Trophoblast cell (in vitro differentiated cells and primary cell): Measurements from ENCODE around the gene SMOC2.

Experiments
- DNase-seq, 2 donors: peaks; one replicate each; pipeline ENCODE4 v3.0.0-alpha.2; 2016
- H2AFZ ChIP-seq: 2 replicates; pipeline ENCODE4 v1.6.1; 2013; ENCODE audit warnings: low read length, moderate library complexity, mild to moderate bottlenecking; ENCODE audit not compliant: insufficient read depth, poor library complexity
- H2AK5ac ChIP-seq: 2 replicates; pipeline ENCODE4 v1.6.1; 2013; ENCODE audit warnings: mild to moderate bottlenecking, low read length
- H2BK120ac ChIP-seq: 2 replicates; pipeline ENCODE4 v1.6.1; 2013; ENCODE audit warnings: low read length, mild to moderate bottlenecking, moderate library complexity; ENCODE audit not compliant: insufficient read depth, poor library complexity
- H2BK12ac ChIP-seq: 2 replicates; pipeline ENCODE4 v1.6.1; 2013; ENCODE audit warnings: mild to moderate bottlenecking, low read length, moderate library complexity
- H2BK5ac ChIP-seq: 2 replicates; pipeline ENCODE4 v1.6.1; 2013; ENCODE audit warnings: low read length, low read depth, moderate library complexity, mild to moderate bottlenecking; ENCODE audit not compliant: poor library complexity
- H3K14ac ChIP-seq: 2 replicates; pipeline ENCODE4 v1.6.1; 2013; ENCODE audit warnings: mild to moderate bottlenecking, low read length
- H3K18ac ChIP-seq: 2 replicates; pipeline ENCODE4 v1.6.1; 2013; ENCODE audit warnings: mild to moderate bottlenecking, low read length
- H3K23ac ChIP-seq: 2 replicates; pipeline ENCODE4 v1.6.1; 2013; ENCODE audit warnings: low read length
- H3K27ac ChIP-seq: 2 replicates; pipeline ENCODE4 v1.5.1; 2013; ENCODE audit warnings: low read depth, mild to moderate bottlenecking, inconsistent platforms, low read length, moderate library complexity
- H3K27me3 ChIP-seq: 2 replicates; pipeline ENCODE4 v1.6.1; 2013; ENCODE audit warnings: inconsistent platforms, mild to moderate bottlenecking, low read length, moderate library complexity; ENCODE audit not compliant: insufficient read depth
- H3K36me3 ChIP-seq, 2 experiments: 1 replicate in 1 of 2; 2 replicates in 1 of 2; pipeline ENCODE4 v1.6.1; 2013; ENCODE audit warnings: low read length in 2 of 2, mild to moderate bottlenecking in 2 of 2, moderate library complexity in 1 of 2; ENCODE audit not compliant: insufficient read depth in 2 of 2, control insufficient read depth in 1 of 2
- H3K4ac ChIP-seq: 2 replicates; pipeline ENCODE4 v1.6.1; 2013; ENCODE audit warnings: low read depth, mild to moderate bottlenecking, low read length, moderate library complexity
- H3K4me1 ChIP-seq, 2 experiments: 1 replicate in 1 of 2; 2 replicates in 1 of 2; pipeline ENCODE4 v1.6.1; 2013; ENCODE audit warnings: low read length in 2 of 2, mild to moderate bottlenecking in 2 of 2, moderate library complexity in 1 of 2; ENCODE audit not compliant: insufficient read depth in 2 of 2, control insufficient read depth in 1 of 2
- H3K4me2 ChIP-seq: 2 replicates; pipeline ENCODE4 v1.6.1; 2013; ENCODE audit warnings: inconsistent platforms, mild to moderate bottlenecking, low read length, moderate library complexity
- H3K4me3 ChIP-seq: 2 replicates; pipeline ENCODE4 v1.5.1; 2013; ENCODE audit warnings: mild to moderate bottlenecking, low read depth, low read length, inconsistent platforms
- H3K79me1 ChIP-seq: one replicate; pipeline ENCODE4 v1.6.1; 2013; ENCODE audit warnings: low read length
- H3K79me2 ChIP-seq: 2 replicates; pipeline ENCODE4 v1.6.1; 2013; ENCODE audit warnings: low read length, mild to moderate bottlenecking; ENCODE audit not compliant: control insufficient read depth, insufficient read depth, poor library complexity
- H3K9ac ChIP-seq: 2 replicates; pipeline ENCODE4 v1.6.1; 2013; ENCODE audit warnings: mild to moderate bottlenecking, low read length
- H3K9me3 ChIP-seq: 2 replicates; pipeline ENCODE4 v1.6.1; 2013; ENCODE audit warnings: low read depth, mild to moderate bottlenecking, control low read depth, inconsistent platforms, low read length; ENCODE audit not compliant: insufficient read depth
- H4K12ac ChIP-seq: 2 replicates; pipeline ENCODE4 v1.6.1; 2013; ENCODE audit warnings: low read depth, mild to moderate bottlenecking, low read length, moderate library complexity
- H4K8ac ChIP-seq: 2 replicates; pipeline ENCODE4 v1.6.1; 2013; ENCODE audit warnings: low read depth, mild to moderate bottlenecking, low read length, moderate library complexity
- H4K91ac ChIP-seq: one replicate; pipeline ENCODE4 v1.6.1; 2013; ENCODE audit warnings: low read depth, mild to moderate bottlenecking, low read length, moderate library complexity
- WGBS: extraction: QIAGEN DNeasy Blood & Tissue Kit; methylation state at CpG from one replicate; pipeline ENCODE4 v1.1.7; 2013; ENCODE audit warnings: missing lambda C conversion rate; ENCODE audit not compliant: insufficient read length, insufficient coverage; ENCODE audit errors: extremely low coverage; 5-methylcytosine and 5-hydroxymethylcytosine counted together

Gene SMOC2

GRCh38 chr6:168603234-168603633 is 162.2 kb downstream of the SMOC2 start:
- H2BK5ac ChIP-seq, result no peak overlapping the region

DNA sequence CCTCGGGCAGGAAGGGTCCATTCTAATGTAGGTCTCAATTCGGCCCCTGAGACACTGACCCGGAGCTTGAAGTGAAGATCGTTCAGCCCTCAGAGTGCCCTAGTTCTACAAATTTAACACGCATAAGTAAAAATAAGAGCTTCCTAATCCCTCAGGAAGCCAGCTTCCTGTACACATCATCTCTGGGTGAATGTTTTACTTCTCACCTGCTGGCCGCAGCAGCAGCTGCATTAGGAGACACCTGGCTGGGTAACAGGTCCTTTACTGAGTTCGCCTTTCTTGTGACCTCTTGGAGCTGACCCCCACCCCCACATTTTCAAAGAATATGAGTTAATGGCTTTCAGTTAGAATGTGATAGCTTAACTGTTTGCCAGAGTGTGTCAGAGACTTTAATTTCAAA is 165.0 kb downstream of the SMOC2 start:
- H3K9ac ChIP-seq, result no peak overlapping the region
- H4K12ac ChIP-seq, result no peak overlapping the region
- no peak overlapping the region for H3K4ac ChIP-seq
- H3K4me3 ChIP-seq, result no peak overlapping the region
- H3K18ac ChIP-seq, result no peak overlapping the region
- no peaks in the 10 kb centered on the region for H3K79me1 ChIP-seq
- no peak overlapping the region for H2BK120ac ChIP-seq
- H3K27me3 ChIP-seq, result no peaks in the 10 kb centered on the region
- no peak overlapping the region for H3K23ac ChIP-seq
- WGBS, result no CpG with 5 or more reads among the region's 7 CpGs
- no peak overlapping the region for H3K27ac ChIP-seq
- H4K91ac ChIP-seq, result no peak overlapping the region
- no peak overlapping the region for H2AK5ac ChIP-seq
- H3K4me2 ChIP-seq, result no peak overlapping the region
- H2BK12ac ChIP-seq, result no peak overlapping the region
- no peak overlapping the region for H2AFZ ChIP-seq
- no peak overlapping the region for H4K8ac ChIP-seq
- peaks cover 5% of the 10 kb centered on the region for H3K9me3 ChIP-seq
- H3K14ac ChIP-seq, result no peak overlapping the region
- no peaks in the 10 kb centered on the region for H3K36me3 ChIP-seq
- H2BK5ac ChIP-seq, result no peak overlapping the region
- DNase-seq, result no peak
- no peaks in the 10 kb centered on the region for H3K79me2 ChIP-seq
- H3K4me1 ChIP-seq, result peaks cover 0 to 2% of the 10 kb centered on the region in 2 experiments

More at GRCh38 chr6:168603234-168603633, 162.2 kb downstream of the SMOC2 start:
- H3K9me3 ChIP-seq, result peaks cover 9% of the 10 kb centered on the region
- H3K27ac ChIP-seq, result no peak overlapping the region
- H2AK5ac ChIP-seq, result no peak overlapping the region
- no peak overlapping the region for H3K18ac ChIP-seq
- H2AFZ ChIP-seq, result no peak overlapping the region
- no peak overlapping the region for H3K4ac ChIP-seq
- H3K79me2 ChIP-seq, result no peaks in the 10 kb centered on the region
- no peak overlapping the region for H3K4me3 ChIP-seq
- H3K36me3 ChIP-seq, result no peaks in the 10 kb centered on the region
- DNase-seq, result no peak
- H2BK12ac ChIP-seq, result no peak overlapping the region
- no peak overlapping the region for H4K12ac ChIP-seq
- WGBS, result no CpG with 5 or more reads among the region's 4 CpGs
- no peak overlapping the region for H3K4me2 ChIP-seq
- H3K23ac ChIP-seq, result no peak overlapping the region
- no peak overlapping the region for H4K8ac ChIP-seq
- H4K91ac ChIP-seq, result no peak overlapping the region
- H3K27me3 ChIP-seq, result no peaks in the 10 kb centered on the region
- H3K14ac ChIP-seq, result no peak overlapping the region
- no peaks in the 10 kb centered on the region for H3K4me1 ChIP-seq
- H3K79me1 ChIP-seq, result no peaks in the 10 kb centered on the region
- H2BK120ac ChIP-seq, result no peak overlapping the region
- no peak overlapping the region for H3K9ac ChIP-seq

DNA sequence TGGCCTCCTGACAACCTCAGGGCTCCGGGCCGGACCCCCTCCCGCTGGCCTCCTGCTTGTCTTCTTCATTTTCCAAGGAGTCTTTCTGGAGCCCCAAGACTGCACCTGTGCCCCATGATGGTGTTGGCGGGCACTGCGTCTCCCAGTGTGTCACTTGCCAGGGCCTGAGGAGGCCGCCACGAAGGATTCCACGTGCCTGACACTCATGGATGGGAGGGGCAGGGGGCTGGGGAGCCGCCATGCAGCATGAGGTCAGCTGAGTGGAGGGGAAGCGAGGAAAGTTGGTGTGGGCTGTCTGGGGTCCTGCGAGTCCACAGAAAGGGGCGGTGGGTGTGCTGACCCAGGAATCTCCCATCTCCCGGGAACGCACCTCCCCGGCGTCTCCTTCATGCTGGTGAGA is 165.7 kb downstream of the SMOC2 start:
- Histone ChIP-seq H3K4me2 (no peak overlapping the region), H3K27me3 (no peaks in the 10 kb centered on the region), H3K27ac (no peak overlapping the region), H3K9ac (no peak overlapping the region), H3K4me3 (no peak overlapping the region), H3K79me1 (no peaks in the 10 kb centered on the region), H3K79me2 (no peaks in the 10 kb centered on the region), H3K4ac (no peak overlapping the region), H2AFZ (no peak overlapping the region), H4K8ac (no peak overlapping the region), H4K91ac (no peak overlapping the region), H3K9me3 (peaks cover 5% of the 10 kb centered on the region), H4K12ac (no peak overlapping the region), H3K23ac (no peak overlapping the region), H2AK5ac (no peak overlapping the region), H2BK5ac (no peak overlapping the region), H2BK120ac (no peak overlapping the region), H2BK12ac (no peak overlapping the region), H3K4me1 (peaks cover 0 to 2% of the 10 kb centered on the region in 2 experiments), H3K36me3 (no peaks in the 10 kb centered on the region), H3K18ac (no peak overlapping the region), H3K14ac (no peak overlapping the region)
- no peak for DNase-seq
- WGBS, result no CpG with 5 or more reads among the region's 16 CpGs

DNA sequence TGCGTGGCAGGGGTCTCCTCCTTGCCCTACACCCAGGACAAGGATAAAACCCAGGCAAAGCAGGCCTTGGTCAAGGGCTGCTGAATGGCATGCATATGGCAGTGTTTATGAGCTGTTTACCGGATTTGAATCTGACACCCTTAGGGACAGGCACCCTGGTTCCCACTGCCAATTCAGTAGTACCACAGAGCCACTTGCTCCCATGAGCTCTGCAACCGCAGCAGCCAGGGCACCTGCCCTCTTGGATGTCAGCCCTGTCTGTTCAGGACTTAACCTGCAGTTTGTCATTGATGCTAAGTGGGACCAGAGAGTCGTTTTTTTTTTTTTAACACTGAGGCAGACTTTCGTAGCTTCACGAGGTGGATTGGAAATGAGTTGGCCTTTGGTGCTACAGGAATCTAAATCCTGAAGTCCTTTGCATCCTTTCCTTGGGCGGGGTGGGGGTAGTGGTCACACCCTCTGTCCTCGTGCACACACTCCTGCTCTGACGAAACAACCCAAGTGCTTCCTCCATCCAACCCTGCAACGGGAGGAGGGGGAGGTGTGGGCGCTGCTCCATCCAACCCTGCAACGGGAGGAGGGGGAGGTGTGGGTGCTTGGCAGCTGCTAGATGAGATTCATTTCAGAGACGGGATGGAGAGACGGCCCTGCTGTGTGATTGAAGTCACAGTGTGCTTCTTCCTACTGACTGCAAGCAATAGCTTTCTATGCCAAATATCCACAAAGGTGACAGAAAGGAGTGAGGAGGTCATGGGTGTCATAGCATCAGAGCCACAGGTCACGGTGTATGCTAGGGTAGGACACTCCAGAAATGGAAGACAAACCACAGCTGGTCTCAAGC is 166.5 kb downstream of the SMOC2 start:
- Histone ChIP-seq H3K18ac (no peak overlapping the region), H3K4me2 (no peak overlapping the region), H3K9ac (no peak overlapping the region), H2AFZ (no peak overlapping the region), H3K79me1 (no peaks in the 10 kb centered on the region), H3K4ac (no peak overlapping the region), H2AK5ac (no peak overlapping the region), H2BK120ac (no peak overlapping the region), H3K14ac (no peak overlapping the region), H3K27me3 (no peaks in the 10 kb centered on the region), H3K79me2 (no peaks in the 10 kb centered on the region), H3K9me3 (peaks cover 4% of the 10 kb centered on the region), H4K12ac (no peak overlapping the region), H4K91ac (no peak overlapping the region), H2BK5ac (no peak overlapping the region), H3K4me1 (peaks cover 0 to 2% of the 10 kb centered on the region in 2 experiments), H3K27ac (no peak overlapping the region), H2BK12ac (no peak overlapping the region), H3K23ac (no peak overlapping the region), H3K4me3 (no peak overlapping the region), H4K8ac (no peak overlapping the region), H3K36me3 (no peaks in the 10 kb centered on the region)
- peak in 1 of 2 donors; percentile 38 for DNase-seq
- no CpG with 5 or more reads among the region's 15 CpGs for WGBS
